HEK293 (cell line): ENCODE measurements around the gene SURF4.

Experiments
- CTCF ChIA-PET: fragments of 350-600 bp; formaldehyde crosslinking; extraction: SDS; loops from one replicate; lab custom pipeline; 2021; ENCODE audit warnings: antibody characterized with exemption; lab: Yijun Ruan, JAX
- POLR2A ChIA-PET: fragments of 300-600 bp; formaldehyde crosslinking; extraction: SDS; loops from one replicate; lab custom pipeline; 2020; ENCODE audit warnings: antibody characterized with exemption, inconsistent platforms; lab: Yijun Ruan, JAX
- H3K27ac ChIP-seq: fragments of 200-500 bp; sonication (Bioruptor generic); 2 replicates; pipeline ENCODE4 v1.5.1; 2014; ENCODE audit warnings: low read depth, low read length, control low read depth, inconsistent platforms; ENCODE audit errors: extremely low read depth
- H3K36me3 ChIP-seq, 2 experiments: fragments of 200-500 bp in 1 of 2; sonication (Bioruptor generic) in 1 of 2; 1 replicate in 1 of 2; 2 replicates in 1 of 2; pipeline ENCODE4 v1.5.1; 2014 to 2017; ENCODE audit warnings: inconsistent platforms in 2 of 2, low read length in 2 of 2; ENCODE audit not compliant: control insufficient read depth in 2 of 2, insufficient read depth in 1 of 2
- H3K4me1 ChIP-seq: fragments of 200-500 bp; sonication (Bioruptor generic); 2 replicates; pipeline ENCODE4 v1.5.1; 2014; ENCODE audit warnings: mild to moderate bottlenecking, low read length, inconsistent platforms; ENCODE audit not compliant: control insufficient read depth, insufficient read depth
- H3K4me3 ChIP-seq: 2 replicates; pipeline ENCODE4 v1.5.1; 2011; ENCODE audit warnings: low read depth, mild to moderate bottlenecking, control low read depth, low read length, moderate library complexity
- H3K9me3 ChIP-seq: fragments of 200-500 bp; sonication (Bioruptor generic); 2 replicates; pipeline ENCODE4 v1.5.1; 2014; ENCODE audit warnings: low read depth, low read length, inconsistent platforms; ENCODE audit not compliant: control insufficient read depth, insufficient read depth
- GLI2 ChIP-seq: fragments of 450-650 bp; formaldehyde crosslinking; IDR thresholded peaks from 2 replicates; pipeline ENCODE4; 2017; ENCODE audit warnings: missing biosample characterization, missing genetic modification characterization, low read depth, borderline replicate concordance
- GLI4 ChIP-seq: fragments of 450-650 bp; formaldehyde crosslinking; IDR thresholded peaks from 2 replicates; pipeline ENCODE4 v1.5.1; 2016; ENCODE audit warnings: missing biosample characterization, missing genetic modification characterization
- GLIS1 ChIP-seq: fragments of 450-650 bp; formaldehyde crosslinking; IDR thresholded peaks from 2 replicates; pipeline ENCODE4 v1.5.1; 2016; ENCODE audit warnings: missing biosample characterization, missing genetic modification characterization
- KLF8 ChIP-seq: fragments of 450-650 bp; formaldehyde crosslinking; IDR thresholded peaks from 2 replicates; pipeline ENCODE4 v1.5.1; 2016; ENCODE audit warnings: missing biosample characterization, missing genetic modification characterization
- MEIS1 ChIP-seq: sonication (generic); formaldehyde crosslinking; IDR thresholded peaks from 2 replicates; pipeline ENCODE4 v1.8.1; 2022; ENCODE audit warnings: missing genetic modification reagents, mild to moderate bottlenecking, borderline replicate concordance
- OVOL3 ChIP-seq: fragments of 450-650 bp; formaldehyde crosslinking; IDR thresholded peaks from 2 replicates; pipeline ENCODE4 v1.5.1; 2016; ENCODE audit warnings: missing biosample characterization, missing genetic modification characterization
- TRIM28 ChIP-seq: IDR thresholded peaks from 2 replicates; pipeline ENCODE4 v1.6.1; 2011; ENCODE audit warnings: low read length, control low read depth, borderline replicate concordance
- ZBTB21 ChIP-seq: fragments of 450-650 bp; formaldehyde crosslinking; IDR thresholded peaks from 2 replicates; pipeline ENCODE4 v1.5.1; 2017; ENCODE audit warnings: missing biosample characterization, missing genetic modification characterization
- ZFP37 ChIP-seq: fragments of 450-650 bp; formaldehyde crosslinking; IDR thresholded peaks from 2 replicates; pipeline ENCODE4 v1.5.1; 2016; ENCODE audit warnings: missing biosample characterization, missing genetic modification characterization
- ZNF121 ChIP-seq: fragments of 450-650 bp; formaldehyde crosslinking; IDR thresholded peaks from 2 replicates; pipeline ENCODE4 v1.5.1; 2016; ENCODE audit warnings: missing biosample characterization, missing genetic modification characterization
- ZNF155 ChIP-seq: fragments of 450-650 bp; formaldehyde crosslinking; IDR thresholded peaks from 2 replicates; pipeline ENCODE4 v1.5.1; 2016; ENCODE audit warnings: missing biosample characterization, missing genetic modification characterization
- ZNF24 ChIP-seq: fragments of 450-650 bp; formaldehyde crosslinking; IDR thresholded peaks from 2 replicates; pipeline ENCODE4 v1.5.1; 2016; ENCODE audit warnings: missing biosample characterization, missing genetic modification characterization
- ZNF394 ChIP-seq: fragments of 450-650 bp; formaldehyde crosslinking; IDR thresholded peaks from 2 replicates; pipeline ENCODE4 v1.5.1; 2016; ENCODE audit warnings: missing biosample characterization, missing genetic modification characterization, mild to moderate bottlenecking, moderate library complexity, borderline replicate concordance
- ZNF416 ChIP-seq: fragments of 450-650 bp; formaldehyde crosslinking; IDR thresholded peaks from 2 replicates; pipeline ENCODE4 v1.5.1; 2016; ENCODE audit warnings: missing biosample characterization, missing genetic modification characterization
- ZNF623 ChIP-seq: fragments of 450-650 bp; formaldehyde crosslinking; IDR thresholded peaks from 2 replicates; pipeline ENCODE4 v1.5.1; 2016; ENCODE audit warnings: missing biosample characterization, missing genetic modification characterization
- ZNF654 ChIP-seq: fragments of 450-650 bp; formaldehyde crosslinking; IDR thresholded peaks from 2 replicates; pipeline ENCODE4 v1.5.1; 2016; ENCODE audit warnings: low read depth, missing biosample characterization, missing genetic modification characterization
- TF ChIP-seq, protein P1 (sequence below): fragments of 450-650 bp; formaldehyde crosslinking; IDR thresholded peaks from 2 replicates; pipeline ENCODE4 v1.5.1; 2016; ENCODE audit warnings: missing biosample characterization, missing genetic modification characterization
- TF ChIP-seq, protein P2 (sequence below): fragments of 450-650 bp; formaldehyde crosslinking; IDR thresholded peaks from 2 replicates; pipeline ENCODE4 v1.5.1; 2016; ENCODE audit warnings: missing biosample characterization, missing genetic modification characterization
- TF ChIP-seq, protein P3 (sequence below): fragments of 450-650 bp; formaldehyde crosslinking; IDR thresholded peaks from 2 replicates; pipeline ENCODE4 v1.5.1; 2017; ENCODE audit warnings: missing biosample characterization, missing genetic modification characterization

The SURF4 gene

DNA sequence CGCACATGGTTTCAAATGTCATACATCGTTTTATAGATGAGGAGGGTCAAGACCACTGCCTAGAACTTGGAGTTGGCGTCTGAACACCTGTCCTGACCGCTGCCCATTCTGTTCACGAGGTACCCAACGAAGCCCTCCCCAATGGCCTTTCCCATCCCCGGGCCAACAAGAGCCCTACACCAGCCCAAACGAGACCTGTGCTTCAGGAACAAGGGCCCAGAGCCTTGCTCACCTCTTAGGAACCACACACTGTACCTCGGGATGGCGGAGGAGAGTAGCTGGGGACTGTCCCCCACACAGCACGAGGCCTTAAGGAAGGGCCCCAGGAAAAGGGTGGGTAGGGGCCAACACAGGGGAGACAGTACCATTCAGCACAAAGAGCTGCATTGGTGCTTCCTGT, 42.8 kb downstream of the SURF4 start:
- TF ChIP-seq ZNF121, result no peak
- Histone ChIP-seq H3K27ac (no peak overlapping the region), H3K9me3 (no peaks in the 10 kb centered on the region), H3K4me1 (peaks cover 4% of the 10 kb centered on the region; the same call in 1 of the 2 replicates), H3K4me3 (no peak overlapping the region), H3K36me3 (peaks cover 4 to 53% of the 10 kb centered on the region in 2 experiments; a peak in 2 of 3 replicates)
- POLR2A ChIA-PET, result interaction anchor here (1.6 kb wide), 1 partner anchor 15 kb away, joined by 6 read pairs; the partner anchor contains the start of genes MED22 and RPL7A
- CTCF ChIA-PET, result interaction anchor here (1.2 to 8.9 kb wide), 4 partner anchors 94 to 152 kb away, joined by 4 to 159 read pairs (median 12); no protein-coding TSS in a partner anchor

DNA sequence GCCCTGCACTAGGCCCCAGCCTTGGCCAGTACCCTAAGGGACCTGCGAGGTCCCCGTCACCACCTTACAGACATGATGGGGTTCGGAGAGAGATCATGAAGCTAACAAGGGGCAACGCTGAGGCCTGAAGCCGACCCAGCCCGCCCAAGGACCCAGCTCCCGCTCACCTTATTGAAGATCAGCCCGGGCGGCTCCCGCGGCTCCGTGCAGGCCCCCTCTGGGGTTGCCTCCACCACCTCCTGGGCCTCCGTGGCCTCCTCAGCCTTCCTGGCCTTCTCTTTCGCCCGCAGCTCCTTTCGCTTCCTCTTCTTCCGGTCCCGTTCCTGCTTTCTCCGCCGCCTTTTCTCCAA, 43.5 kb downstream of the SURF4 start:
- ChIA-PET POLR2A (interaction anchor here (1.6 kb wide), 1 partner anchor 16 kb away, joined by 6 read pairs; the partner anchor contains the start of genes MED22 and RPL7A), CTCF (interaction anchor here (0.7 to 8.9 kb wide), 2 partner anchors 145 to 216 kb away, joined by 3 to 159 read pairs; no protein-coding TSS in a partner anchor)
- no peak overlapping the region for H3K4me3 ChIP-seq
- no peak overlapping the region for H3K27ac ChIP-seq
- peaks cover 4% of the 10 kb centered on the region; the same call in 1 of the 2 replicates for H3K4me1 ChIP-seq
- peaks cover 4 to 53% of the 10 kb centered on the region in 2 experiments; a peak in 2 of 3 replicates for H3K36me3 ChIP-seq
- TF ChIP-seq ZBTB21 (no peak), ZNF155 (tag by site-specific recombination) (no peak), MEIS1 (CRISPR knock-in tag) (no peak), ZNF394 (tag by site-specific recombination) (no peak), GLIS1 (tag by site-specific recombination) (no peak), ZNF416 (tag by site-specific recombination) (no peak), TRIM28 (no peak), ZNF654 (tag by site-specific recombination) (no peak), ZNF623 (tag by site-specific recombination) (no peak), ZFP37 (tag by site-specific recombination) (no peak), ZNF121 (no peak), ZNF24 (tag by site-specific recombination) (no peak), GLI4 (tag by site-specific recombination) (no peak), GLI2 (tag by site-specific recombination) (no peak), OVOL3 (tag by site-specific recombination) (no peak)
- TF ChIP-seq, protein P1, sequence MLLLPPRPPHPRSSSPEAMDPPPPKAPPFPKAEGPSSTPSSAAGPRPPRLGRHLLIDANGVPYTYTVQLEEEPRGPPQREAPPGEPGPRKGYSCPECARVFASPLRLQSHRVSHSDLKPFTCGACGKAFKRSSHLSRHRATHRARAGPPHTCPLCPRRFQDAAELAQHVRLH (tag by site-specific recombination), result no peak
- TF ChIP-seq, protein P2, sequence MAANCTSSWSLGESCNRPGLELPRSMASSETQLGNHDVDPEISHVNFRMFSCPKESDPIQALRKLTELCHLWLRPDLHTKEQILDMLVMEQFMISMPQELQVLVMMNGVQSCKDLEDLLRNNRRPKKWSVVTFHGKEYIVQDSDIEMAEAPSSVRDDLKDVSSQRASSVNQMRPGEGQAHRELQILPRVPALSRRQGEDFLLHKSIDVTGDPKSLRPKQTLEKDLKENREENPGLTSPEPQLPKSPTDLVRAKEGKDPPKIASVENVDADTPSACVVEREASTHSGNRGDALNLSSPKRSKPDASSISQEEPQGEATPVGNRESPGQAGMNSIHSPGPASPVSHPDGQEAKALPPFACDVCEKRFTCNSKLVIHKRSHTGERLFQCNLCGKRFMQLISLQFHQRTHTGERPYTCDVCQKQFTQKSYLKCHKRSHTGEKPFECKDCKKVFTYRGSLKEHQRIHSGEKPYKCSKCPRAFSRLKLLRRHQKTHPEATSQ (tag by site-specific recombination), result no peak
- TF ChIP-seq, protein P3, sequence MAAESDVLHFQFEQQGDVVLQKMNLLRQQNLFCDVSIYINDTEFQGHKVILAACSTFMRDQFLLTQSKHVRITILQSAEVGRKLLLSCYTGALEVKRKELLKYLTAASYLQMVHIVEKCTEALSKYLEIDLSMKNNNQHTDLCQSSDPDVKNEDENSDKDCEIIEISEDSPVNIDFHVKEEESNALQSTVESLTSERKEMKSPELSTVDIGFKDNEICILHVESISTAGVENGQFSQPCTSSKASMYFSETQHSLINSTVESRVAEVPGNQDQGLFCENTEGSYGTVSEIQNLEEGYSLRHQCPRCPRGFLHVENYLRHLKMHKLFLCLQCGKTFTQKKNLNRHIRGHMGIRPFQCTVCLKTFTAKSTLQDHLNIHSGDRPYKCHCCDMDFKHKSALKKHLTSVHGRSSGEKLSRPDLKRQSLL (tag by site-specific recombination), result no peak
- H3K9me3 ChIP-seq, result no peaks in the 10 kb centered on the region

DNA sequence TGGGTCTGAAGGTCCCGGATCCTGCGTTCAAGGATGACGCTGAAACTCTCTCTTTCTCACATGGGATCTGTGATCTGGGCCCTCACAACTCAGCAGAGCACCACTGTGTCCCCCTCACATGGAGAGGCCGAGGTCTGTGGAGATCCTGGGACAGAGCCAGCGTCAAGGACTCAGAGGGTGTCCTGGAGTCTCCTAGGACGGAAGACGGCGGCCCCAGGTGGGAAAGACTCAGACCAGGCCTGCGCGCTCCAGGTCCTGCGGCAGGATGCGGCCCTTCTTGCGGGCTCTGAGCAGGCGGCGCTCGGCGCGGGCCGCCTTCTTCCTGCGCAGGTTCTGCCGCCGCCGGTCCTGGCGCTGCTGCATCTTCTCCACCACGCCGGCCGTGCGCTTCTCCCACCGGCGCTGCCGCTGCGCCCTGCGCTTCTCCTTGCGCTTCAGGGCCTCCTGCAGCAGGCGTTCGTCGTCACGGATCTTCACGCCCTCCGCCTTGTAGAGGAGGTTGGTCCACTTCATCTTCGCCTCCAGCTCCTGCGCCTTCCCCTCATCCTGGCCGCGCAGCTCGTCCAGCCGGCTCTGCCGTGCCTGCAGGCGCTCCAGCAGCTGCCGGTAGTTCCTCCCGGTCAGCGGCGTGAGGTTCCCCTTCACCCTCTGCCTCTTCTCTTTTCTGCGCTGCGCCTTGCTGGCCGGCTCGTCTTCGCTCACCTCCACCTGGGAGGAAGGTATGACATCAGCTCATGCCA, 44.0 kb downstream of the SURF4 start:
- ChIA-PET POLR2A (interaction anchor here (0.7 to 1.6 kb wide), 2 partner anchors 16 kb away, joined by 3 to 6 read pairs; partner anchors contain the start of genes MED22 and RPL7A), CTCF (interaction anchor here (0.7 to 8.9 kb wide), 5 partner anchors 144 to 291 kb away, joined by 3 to 159 read pairs (median 11); no protein-coding TSS in a partner anchor)
- Histone ChIP-seq H3K4me1 (peaks cover 4% of the 10 kb centered on the region; the same call in 1 of the 2 replicates), H3K36me3 (peaks cover 4 to 53% of the 10 kb centered on the region in 2 experiments; a peak in 2 of 3 replicates), H3K27ac (no peak overlapping the region), H3K4me3 (no peak overlapping the region)
- no peak for TF ChIP-seq KLF8 (tag by site-specific recombination)
- TF ChIP-seq, all 188 proteins: peak for 0
- no peaks in the 10 kb centered on the region for H3K9me3 ChIP-seq
